Activated naive CD4-positive, alpha-beta T cell (primary cell): ENCODE measurements around the gene ACTR8.
"Not testable (repeated sequence)": the region's sequence is repeated elsewhere in the genome, so short reads cannot be mapped to it uniquely, and the experiment has no call there.

Source experiments
- DNase-seq, 4 experiments: peaks; one replicate each; lab custom pipeline; 2025; lab: John Stamatoyannopoulos, UW

The ACTR8 gene, protein sequence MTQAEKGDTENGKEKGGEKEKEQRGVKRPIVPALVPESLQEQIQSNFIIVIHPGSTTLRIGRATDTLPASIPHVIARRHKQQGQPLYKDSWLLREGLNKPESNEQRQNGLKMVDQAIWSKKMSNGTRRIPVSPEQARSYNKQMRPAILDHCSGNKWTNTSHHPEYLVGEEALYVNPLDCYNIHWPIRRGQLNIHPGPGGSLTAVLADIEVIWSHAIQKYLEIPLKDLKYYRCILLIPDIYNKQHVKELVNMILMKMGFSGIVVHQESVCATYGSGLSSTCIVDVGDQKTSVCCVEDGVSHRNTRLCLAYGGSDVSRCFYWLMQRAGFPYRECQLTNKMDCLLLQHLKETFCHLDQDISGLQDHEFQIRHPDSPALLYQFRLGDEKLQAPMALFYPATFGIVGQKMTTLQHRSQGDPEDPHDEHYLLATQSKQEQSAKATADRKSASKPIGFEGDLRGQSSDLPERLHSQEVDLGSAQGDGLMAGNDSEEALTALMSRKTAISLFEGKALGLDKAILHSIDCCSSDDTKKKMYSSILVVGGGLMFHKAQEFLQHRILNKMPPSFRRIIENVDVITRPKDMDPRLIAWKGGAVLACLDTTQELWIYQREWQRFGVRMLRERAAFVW

GRCh38 chr3:53881691-53882593, at the start of gene ACTR8:
Gene ACTR8, minus strand, starts transcription at chr3:53882152. Its CDS starts 51 bp downstream, at chr3:53882101.
- DNase-seq, result peak; percentile 56 to 81 (median 70)

- not testable (repeated sequence) for DNase-seq
These were observed 45.4 kb upstream of the ACTR8 start for GRCh38 chr3:53927208-53927872.

GRCh38 chr3:53921296-53921695, 39.3 kb upstream of the ACTR8 start:
- no peak for DNase-seq

GRCh38 chr3:53919741-53920140, 37.8 kb upstream of the ACTR8 start:
- DNase-seq, result no peak

DNA sequence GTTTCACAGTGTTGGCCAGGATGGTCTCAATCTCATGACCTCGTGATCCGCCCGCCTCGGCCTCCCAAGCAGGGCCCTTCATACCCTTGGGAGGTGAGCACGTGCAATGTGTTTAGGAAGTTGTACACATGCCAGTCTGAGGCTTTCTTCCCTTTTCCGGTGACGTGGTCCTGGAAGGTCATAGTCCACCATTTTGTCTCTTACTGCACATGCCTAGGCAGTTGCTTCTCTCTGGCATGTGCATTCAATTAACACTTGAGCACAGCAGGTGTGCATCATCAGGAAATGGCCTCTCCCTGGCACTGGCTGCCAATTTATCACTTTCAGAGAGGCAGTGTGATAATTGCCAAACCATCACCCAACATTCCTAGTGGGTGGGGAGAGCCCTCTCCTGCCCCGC, 31.4 kb upstream of the ACTR8 start:
- no peak for DNase-seq

GRCh38 chr3:53902711-53903110, 20.8 kb upstream of the ACTR8 start:
- DNase-seq, result no peak

- no peak for DNase-seq
These were observed 20.1 kb upstream of the ACTR8 start for GRCh38 chr3:53902067-53902466.

- no peak for DNase-seq
These were observed 18.8 kb upstream of the ACTR8 start for GRCh38 chr3:53900666-53901331.

DNA sequence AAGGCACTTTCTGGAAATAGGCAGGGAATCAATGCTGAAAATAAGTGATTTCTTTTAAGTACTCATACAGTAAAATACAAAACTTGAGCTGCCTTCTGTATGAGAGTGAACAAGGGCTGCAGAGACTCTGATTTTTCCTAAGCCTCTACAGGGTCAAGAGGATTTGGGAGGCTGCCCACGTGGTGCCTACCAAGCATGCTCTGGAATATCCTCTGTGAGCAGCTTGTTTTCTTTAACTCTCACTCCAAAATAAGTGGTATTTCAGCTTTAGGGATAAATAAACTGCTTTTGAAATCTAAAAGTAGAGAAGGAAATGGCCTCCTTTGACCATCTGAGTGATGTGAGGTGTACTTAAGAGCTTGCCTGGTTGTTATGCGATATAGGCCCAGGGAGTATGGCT, 17.8 kb upstream of the ACTR8 start:
- DNase-seq, result no peak

- DNase-seq, result no peak
These were observed 10.3 kb upstream of the ACTR8 start for GRCh38 chr3:53892286-53892637.

- DNase-seq, result peak; percentile 87 to 92 (median 91)
These were observed 9.7 kb upstream of the ACTR8 start, which contains the start of gene SELENOK for GRCh38 chr3:53891497-53892285. Gene SELENOK, minus strand, starts transcription at chr3:53891859.

DNA sequence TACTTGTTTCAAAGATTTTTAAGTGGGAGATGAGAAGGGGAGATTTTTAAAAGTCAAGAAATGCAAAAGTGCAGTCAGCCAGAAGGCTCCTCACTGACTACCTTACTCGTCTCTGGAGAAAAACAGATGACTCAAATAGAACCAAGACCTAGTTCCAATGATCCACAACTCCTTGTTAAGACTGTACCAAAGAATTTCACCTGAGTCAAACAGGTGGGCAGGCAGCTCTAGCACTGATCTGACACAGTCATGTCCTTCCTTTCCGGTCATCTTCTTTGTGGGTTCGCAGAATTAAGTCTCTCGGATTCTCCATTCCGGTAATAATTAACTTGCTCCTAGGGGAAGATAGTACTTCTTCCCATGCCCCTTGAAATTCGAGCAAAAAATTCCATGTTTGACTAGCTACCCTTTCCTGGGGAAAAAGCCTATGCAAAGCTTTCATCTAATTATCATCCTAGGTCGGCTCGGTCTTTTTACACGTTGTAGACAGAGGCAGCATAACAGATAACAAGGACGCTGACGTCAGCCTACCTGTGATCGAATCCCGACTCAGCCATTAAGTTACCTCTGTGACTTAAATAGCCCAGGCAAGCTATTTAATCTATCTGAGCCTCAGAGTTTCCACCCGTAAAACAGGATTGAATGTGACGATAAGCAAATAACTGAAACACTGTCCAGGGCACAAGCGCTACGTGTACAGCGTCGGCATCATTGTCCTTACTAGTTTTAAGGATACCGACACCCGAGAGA, 8.9 kb upstream of the ACTR8 start:
- peak in 1 of 4 experiments; percentile 5 for DNase-seq

- no peak for DNase-seq
These were observed 6.3 kb upstream of the ACTR8 start for GRCh38 chr3:53888232-53888631.

GRCh38 chr3:53887446-53887845, 5.5 kb upstream of the ACTR8 start:
- no peak for DNase-seq

- DNase-seq, result no peak
These were observed 3.3 kb upstream of the ACTR8 start for GRCh38 chr3:53885239-53885638.

- no peak for DNase-seq
These were observed 2.7 kb upstream of the ACTR8 start for GRCh38 chr3:53884623-53885022.

DNA sequence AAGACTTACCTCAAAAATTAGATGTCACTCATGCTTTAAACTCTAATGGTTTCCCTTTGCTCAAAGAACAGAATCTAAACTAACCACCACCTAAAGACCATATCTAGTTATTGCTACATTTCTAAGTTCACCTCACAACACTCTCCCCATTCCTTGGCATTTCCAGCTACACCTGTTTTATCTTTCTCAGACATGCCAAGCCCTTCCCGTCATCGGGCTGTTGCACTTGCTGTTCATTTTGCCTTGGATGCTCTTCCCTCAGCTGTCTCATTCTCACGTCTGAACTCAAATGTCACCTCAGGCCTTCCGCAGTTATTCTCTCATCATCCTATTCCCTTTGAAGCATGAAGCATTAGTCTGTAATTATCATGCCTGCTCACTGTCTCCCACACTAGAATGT, 1.1 kb upstream of the ACTR8 start:
- no peak for DNase-seq

DNA sequence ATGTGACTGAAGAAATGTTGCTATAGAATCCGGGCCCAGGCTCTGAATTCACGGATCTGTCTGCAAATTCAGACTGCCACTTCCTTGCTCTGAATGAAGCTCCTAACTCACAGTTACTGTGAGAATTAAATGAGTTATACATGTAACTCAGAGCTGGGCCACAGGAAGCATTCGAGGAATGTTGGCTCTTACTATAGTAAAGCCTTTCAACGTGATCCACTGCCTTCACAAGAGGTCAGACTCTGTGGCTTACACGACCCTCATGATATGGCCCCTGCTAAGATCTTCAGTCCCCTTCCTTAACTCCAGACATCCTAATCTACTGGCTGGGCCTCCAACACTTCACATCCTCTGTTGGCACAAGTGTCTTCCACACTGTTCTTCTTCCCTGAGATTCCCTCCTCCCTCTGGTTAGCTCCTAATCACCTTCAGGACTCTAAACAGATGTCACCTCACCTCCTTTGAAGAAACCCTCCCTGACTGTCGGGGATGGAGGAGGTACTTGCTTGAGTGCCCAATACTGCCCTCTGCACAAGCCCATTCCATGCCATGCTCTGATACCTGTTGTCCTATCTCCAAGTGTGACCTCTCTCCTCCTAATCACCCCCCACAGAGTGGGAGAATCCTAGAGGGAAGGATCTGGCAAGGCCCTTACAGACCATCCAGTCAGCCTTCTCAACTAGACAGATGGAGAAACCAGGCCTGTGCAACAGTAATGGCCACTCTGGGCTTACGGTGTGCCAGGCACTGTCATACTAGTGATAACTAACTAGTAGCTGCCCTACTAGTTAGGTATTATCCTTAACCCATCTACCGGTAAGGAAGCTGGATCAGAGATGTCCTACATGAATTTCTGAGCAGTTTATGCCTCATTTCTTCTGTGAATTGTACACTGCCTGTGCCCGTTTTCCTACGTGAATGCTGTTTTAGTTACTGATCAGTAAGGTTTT, 1.3 kb downstream of the ACTR8 start:
- no peak for DNase-seq
